Measurements from ENCODE around the gene CAMTA1. TPM values are rescaled to one million over a fixed set of nuclear protein-coding genes. Genes with fewer than 3 reads are reported as not detected.

Gene CAMTA1
- total and polyA plus RNA-seq, 9 of the 15 experiments (the other 6 are each of a cell fraction or from before 2014, with no cell fraction given): 43.9 to 161 (median 65.9) TPM

GRCh38 chr1:7582460-7582972 is 797.3 kb downstream of the CAMTA1 start:
- H3K9ac ChIP-seq (ENCODE audit: insufficient read depth in 1 of 2, low read depth in 2 of 2, low read length in 2 of 2): no peak overlapping the region
- peaks cover 10 to 14% of the 10 kb centered on the region in 2 experiments; a peak in 4 of 5 replicates for H3K4me1 ChIP-seq (replicated peaks in 1 of 2; ENCODE audit: control insufficient read depth in 2 of 2, insufficient read depth in 2 of 2, low read length in 2 of 2)
- intact Hi-C loops (cut with micrococcal nuclease): no loop called here
- no peaks in the 10 kb centered on the region for H3K36me3 ChIP-seq (ENCODE audit: control insufficient read depth, insufficient read depth, low read length)
- no TSS peak for BruUV-seq (replicated peaks)
- peaks cover 18% of the 10 kb centered on the region for H4K20me1 ChIP-seq (replicated peaks; ENCODE audit: control insufficient read depth, insufficient read depth, low read length)
- 4% methylated on average over 4 of the region's 4 CpGs for WGBS (ENCODE audit: insufficient coverage, low coverage, missing lambda C conversion rate)
- H3K27ac ChIP-seq (ENCODE audit: extremely low read depth, low read depth, low read length): no peak overlapping the region
- in situ Hi-C loops (cut with MboI): no loop called here
- no peak overlapping the region for H3K4me3 ChIP-seq
- H2AFZ ChIP-seq (ENCODE audit: low read depth, low read length): no peak overlapping the region
- POLR2A ChIA-PET: interaction anchor here (1.0 to 1.6 kb wide), 2 partner anchors 10 to 12 kb away, joined by 4 to 5 read pairs; no protein-coding TSS in a partner anchor
- CTCF ChIA-PET (ENCODE audit: low intra/inter-chr PET ratio): no interaction called here
- peaks cover 16 to 80% of the 10 kb centered on the region in 2 experiments; a peak in 4 of 5 replicates for H3K27me3 ChIP-seq (ENCODE audit: control insufficient read depth in 2 of 2, insufficient read depth in 2 of 2, low read length in 2 of 2)
- DNase-seq (ENCODE audit: extremely low read depth in 1 of 4, low spot score in 3 of 4) (peak in 1 of 4 experiments; percentile 17), FAIRE-seq (no peak), ATAC-seq (peak; percentile 50; the same call in 2 of the 3 replicates)
- no peak overlapping the region for H3K4me2 ChIP-seq (ENCODE audit: insufficient read depth, low read length)
- TF ChIP-seq RAD51 (IDR thresholded peaks at IDR 0.05; ENCODE audit: borderline replicate concordance, low read depth) (peak; percentile 44; the same call in 1 of the 2 replicates), MTA3 (IDR thresholded peaks at IDR 0.05; ENCODE audit: borderline replicate concordance) (peak; percentile 40; the same call in 1 of the 2 replicates), HLTF (IDR thresholded peaks at IDR 0.05) (0 out of 2 replicates have a peak, but pooled peaks have one; percentile 71), RBM25 (IDR thresholded peaks at IDR 0.05; ENCODE audit: low read depth, low read length, severe bottlenecking) (peak; percentile 48), ELF1 (tag; IDR thresholded peaks at IDR 0.05) (no peak), RBM22 (IDR thresholded peaks at IDR 0.05; ENCODE audit: low read depth, low read length, poor library complexity, severe bottlenecking) (no peak), ZNF696 (CRISPR knock-in tag; conservative IDR thresholded peaks at IDR 0.05) (no peak), RBFOX2 (IDR thresholded peaks at IDR 0.05; ENCODE audit: low read depth, low read length) (no peak), IRF2 (CRISPR knock-in tag; IDR thresholded peaks at IDR 0.05) (no peak), BHLHE40 (IDR thresholded peaks at IDR 0.05; ENCODE audit: low read length) (no peak), USF2 (CRISPR knock-in tag; IDR thresholded peaks at IDR 0.05) (peak; percentile 74)
- TF ChIP-seq, protein P1, sequence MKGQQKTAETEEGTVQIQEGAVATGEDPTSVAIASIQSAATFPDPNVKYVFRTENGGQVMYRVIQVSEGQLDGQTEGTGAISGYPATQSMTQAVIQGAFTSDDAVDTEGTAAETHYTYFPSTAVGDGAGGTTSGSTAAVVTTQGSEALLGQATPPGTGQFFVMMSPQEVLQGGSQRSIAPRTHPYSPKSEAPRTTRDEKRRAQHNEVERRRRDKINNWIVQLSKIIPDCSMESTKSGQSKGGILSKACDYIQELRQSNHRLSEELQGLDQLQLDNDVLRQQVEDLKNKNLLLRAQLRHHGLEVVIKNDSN (CRISPR knock-in tag; IDR thresholded peaks at IDR 0.05): peak; percentile 50; the same call in 1 of the 2 replicates
- TF ChIP-seq, protein P2, sequence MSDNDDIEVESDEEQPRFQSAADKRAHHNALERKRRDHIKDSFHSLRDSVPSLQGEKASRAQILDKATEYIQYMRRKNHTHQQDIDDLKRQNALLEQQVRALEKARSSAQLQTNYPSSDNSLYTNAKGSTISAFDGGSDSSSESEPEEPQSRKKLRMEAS (CRISPR knock-in tag; IDR thresholded peaks at IDR 0.05): no peak
- TF ChIP-seq, protein P3, sequence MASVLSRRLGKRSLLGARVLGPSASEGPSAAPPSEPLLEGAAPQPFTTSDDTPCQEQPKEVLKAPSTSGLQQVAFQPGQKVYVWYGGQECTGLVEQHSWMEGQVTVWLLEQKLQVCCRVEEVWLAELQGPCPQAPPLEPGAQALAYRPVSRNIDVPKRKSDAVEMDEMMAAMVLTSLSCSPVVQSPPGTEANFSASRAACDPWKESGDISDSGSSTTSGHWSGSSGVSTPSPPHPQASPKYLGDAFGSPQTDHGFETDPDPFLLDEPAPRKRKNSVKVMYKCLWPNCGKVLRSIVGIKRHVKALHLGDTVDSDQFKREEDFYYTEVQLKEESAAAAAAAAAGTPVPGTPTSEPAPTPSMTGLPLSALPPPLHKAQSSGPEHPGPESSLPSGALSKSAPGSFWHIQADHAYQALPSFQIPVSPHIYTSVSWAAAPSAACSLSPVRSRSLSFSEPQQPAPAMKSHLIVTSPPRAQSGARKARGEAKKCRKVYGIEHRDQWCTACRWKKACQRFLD (CRISPR knock-in tag; IDR thresholded peaks at IDR 0.05): no peak
- no peaks in the 10 kb centered on the region for H3K9me3 ChIP-seq (replicated peaks; ENCODE audit: control insufficient read depth, insufficient read depth, low read depth, low read length)
- H3K79me2 ChIP-seq (ENCODE audit: control insufficient read depth, insufficient read depth, low read length): no peaks in the 10 kb centered on the region
- H3K9me1 ChIP-seq (ENCODE audit: control insufficient read depth, insufficient read depth, low read length): no peaks in the 10 kb centered on the region
